SU-DHL-6 (cell line): ENCODE measurements around the gene ACVR1B.

Experiments used
- CTCF ChIP-seq: fragments of 200-600 bp; sonication (generic); IDR thresholded peaks from one replicate; pipeline ENCODE4 v1.5.1; 2017; ENCODE audit warnings: antibody characterized with exemption, mild to moderate bottlenecking, low read length, moderate library complexity; ENCODE audit not compliant: insufficient read depth, poor library complexity, severe bottlenecking
- EZH2phosphoT487 ChIP-seq: fragments of 200-600 bp; sonication (generic), shearing (Covaris generic); conservative IDR thresholded peaks from 2 replicates; pipeline ENCODE4 v1.6.1; 2018; ENCODE audit warnings: mild to moderate bottlenecking, antibody characterized with exemption, low read length, moderate library complexity, mixed read lengths

GRCh38 chr12:51961834-51962233 is 10.3 kb downstream of the ACVR1B start:
- TF ChIP-seq CTCF (no peak), EZH2phosphoT487 (no peak)
